NB4 (cell line): ENCODE results near the gene ADAM8.

Source experiments
- DNase-seq: peaks from one replicate; pipeline ENCODE4 v3.0.0; 2010; ENCODE audit warnings: low read depth
- H3K4me3 ChIP-seq: one replicate; pipeline ENCODE4 v1.5.1; 2011; ENCODE audit warnings: mild to moderate bottlenecking, low read depth, low read length, moderate library complexity
- MYC ChIP-seq: IDR thresholded peaks from 2 replicates; pipeline ENCODE4 v1.6.1; 2011; ENCODE audit warnings: low read depth, low read length
- POLR2A ChIP-seq: IDR thresholded peaks from 2 replicates; pipeline ENCODE4 v1.6.1; 2011; ENCODE audit warnings: mild to moderate bottlenecking; ENCODE audit not compliant: insufficient read length; ENCODE audit errors: extremely low read depth
- TF ChIP-seq, protein P1 (sequence below): IDR thresholded peaks from one replicate; pipeline ENCODE4 v1.5.1; 2012; ENCODE audit warnings: low read depth, low read length
- TF ChIP-seq, protein P2 (sequence below): IDR thresholded peaks from 2 replicates; pipeline ENCODE4 v1.6.1; 2011; ENCODE audit warnings: low read depth, low read length

ADAM8 gene

DNA sequence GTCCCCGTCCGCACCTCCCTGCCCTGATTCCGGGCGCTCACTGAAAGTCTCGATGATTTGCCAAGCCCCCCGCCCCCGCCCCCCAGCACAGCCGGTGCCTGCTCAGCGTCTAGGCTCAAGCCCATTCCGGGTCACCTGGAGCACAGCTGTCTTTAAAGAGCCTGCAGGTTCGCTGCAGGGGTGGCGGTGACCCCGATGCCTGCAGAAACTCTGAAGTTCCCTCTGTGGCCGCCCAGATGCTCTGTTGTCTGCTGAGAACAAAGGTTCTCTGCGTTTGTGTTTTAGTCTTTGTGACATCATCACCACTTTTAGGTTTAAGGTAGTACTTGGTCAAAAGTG, 38.2 kb downstream of the ADAM8 start:
- no peak overlapping the region for H3K4me3 ChIP-seq
- TF ChIP-seq, protein P1, sequence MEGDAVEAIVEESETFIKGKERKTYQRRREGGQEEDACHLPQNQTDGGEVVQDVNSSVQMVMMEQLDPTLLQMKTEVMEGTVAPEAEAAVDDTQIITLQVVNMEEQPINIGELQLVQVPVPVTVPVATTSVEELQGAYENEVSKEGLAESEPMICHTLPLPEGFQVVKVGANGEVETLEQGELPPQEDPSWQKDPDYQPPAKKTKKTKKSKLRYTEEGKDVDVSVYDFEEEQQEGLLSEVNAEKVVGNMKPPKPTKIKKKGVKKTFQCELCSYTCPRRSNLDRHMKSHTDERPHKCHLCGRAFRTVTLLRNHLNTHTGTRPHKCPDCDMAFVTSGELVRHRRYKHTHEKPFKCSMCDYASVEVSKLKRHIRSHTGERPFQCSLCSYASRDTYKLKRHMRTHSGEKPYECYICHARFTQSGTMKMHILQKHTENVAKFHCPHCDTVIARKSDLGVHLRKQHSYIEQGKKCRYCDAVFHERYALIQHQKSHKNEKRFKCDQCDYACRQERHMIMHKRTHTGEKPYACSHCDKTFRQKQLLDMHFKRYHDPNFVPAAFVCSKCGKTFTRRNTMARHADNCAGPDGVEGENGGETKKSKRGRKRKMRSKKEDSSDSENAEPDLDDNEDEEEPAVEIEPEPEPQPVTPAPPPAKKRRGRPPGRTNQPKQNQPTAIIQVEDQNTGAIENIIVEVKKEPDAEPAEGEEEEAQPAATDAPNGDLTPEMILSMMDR = no peak
- no peak for TF ChIP-seq POLR2A
- no peak for TF ChIP-seq MYC
- TF ChIP-seq, protein P2, sequence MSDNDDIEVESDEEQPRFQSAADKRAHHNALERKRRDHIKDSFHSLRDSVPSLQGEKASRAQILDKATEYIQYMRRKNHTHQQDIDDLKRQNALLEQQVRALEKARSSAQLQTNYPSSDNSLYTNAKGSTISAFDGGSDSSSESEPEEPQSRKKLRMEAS = no peak
- no peak for DNase-seq

DNA sequence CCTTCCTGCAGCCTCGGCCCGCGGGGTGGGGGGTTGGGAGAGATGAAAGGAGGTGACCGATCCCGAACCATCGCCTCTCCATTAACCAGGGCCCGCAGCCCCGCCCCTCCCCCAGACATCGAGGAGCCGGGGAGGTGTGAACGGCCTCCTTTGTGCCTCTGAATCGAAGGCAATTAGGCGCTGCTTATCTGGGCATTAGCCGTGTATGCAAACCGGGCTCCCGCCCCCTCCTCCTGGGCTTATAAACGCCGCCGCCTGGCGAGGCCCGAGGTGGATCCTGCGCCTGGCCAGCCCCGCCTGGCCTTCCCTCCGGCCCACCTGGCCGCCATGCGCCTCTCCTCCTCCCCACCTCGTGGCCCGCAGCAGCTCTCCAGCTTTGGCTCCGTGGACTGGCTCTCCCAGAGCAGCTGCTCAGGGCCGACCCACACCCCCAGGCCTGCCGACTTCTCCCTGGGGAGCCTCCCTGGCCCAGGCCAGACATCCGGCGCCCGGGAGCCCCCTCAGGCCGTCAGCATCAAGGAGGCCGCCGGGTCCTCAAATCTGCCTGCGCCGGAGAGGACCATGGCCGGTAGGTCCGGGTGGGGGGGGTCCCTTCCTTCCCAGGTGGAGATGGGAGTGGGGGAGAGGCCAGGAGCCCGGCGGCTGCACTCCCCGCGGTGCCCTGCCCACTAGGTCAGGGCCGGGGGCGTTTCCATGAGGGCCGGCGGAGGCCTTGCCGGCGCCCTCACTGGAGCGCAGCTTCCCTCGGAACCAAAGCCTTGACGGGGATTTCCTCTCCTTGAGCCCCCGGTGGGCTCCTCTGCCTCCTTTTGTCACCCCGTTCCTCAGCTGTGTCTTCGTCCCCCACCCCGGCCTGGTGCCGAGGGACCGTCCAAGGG, 38.8 kb downstream of the ADAM8 start, which contains the start of gene VENTX:
TSS of gene VENTX (plus strand) at position 268 of the 878 bp plus-strand sequence. CDS start at position 328, 60 bp downstream.
- no peak for DNase-seq
- no peak for TF ChIP-seq MYC
- TF ChIP-seq, protein P2 = no peak
- TF ChIP-seq, protein P1 = no peak
- no peak for TF ChIP-seq POLR2A
- H3K4me3 ChIP-seq = no peak within 1 kb of the TSS

DNA sequence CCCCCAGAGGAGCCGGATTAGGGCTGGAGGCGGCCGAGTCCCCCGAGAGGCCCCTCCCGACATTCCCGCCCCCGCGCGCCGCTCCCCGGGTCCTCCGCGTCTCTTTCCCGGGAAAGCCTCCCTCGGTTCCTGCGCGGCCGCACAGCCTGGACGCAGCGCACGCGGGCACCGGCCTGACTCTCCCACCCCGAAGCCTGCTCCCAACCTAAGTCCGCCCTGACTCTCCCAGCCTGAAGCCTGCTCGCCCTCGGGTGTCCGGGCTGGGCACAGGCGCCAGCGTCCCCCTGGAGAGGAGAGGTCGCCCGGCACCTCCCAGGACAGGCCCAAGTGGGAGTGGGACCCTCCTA, 39.5 kb downstream of the ADAM8 start:
- H3K4me3 ChIP-seq = no peak overlapping the region
- TF ChIP-seq POLR2A (no peak), MYC (no peak)
- TF ChIP-seq, protein P1 = no peak
- TF ChIP-seq, protein P2 = no peak
- DNase-seq = no peak

DNA sequence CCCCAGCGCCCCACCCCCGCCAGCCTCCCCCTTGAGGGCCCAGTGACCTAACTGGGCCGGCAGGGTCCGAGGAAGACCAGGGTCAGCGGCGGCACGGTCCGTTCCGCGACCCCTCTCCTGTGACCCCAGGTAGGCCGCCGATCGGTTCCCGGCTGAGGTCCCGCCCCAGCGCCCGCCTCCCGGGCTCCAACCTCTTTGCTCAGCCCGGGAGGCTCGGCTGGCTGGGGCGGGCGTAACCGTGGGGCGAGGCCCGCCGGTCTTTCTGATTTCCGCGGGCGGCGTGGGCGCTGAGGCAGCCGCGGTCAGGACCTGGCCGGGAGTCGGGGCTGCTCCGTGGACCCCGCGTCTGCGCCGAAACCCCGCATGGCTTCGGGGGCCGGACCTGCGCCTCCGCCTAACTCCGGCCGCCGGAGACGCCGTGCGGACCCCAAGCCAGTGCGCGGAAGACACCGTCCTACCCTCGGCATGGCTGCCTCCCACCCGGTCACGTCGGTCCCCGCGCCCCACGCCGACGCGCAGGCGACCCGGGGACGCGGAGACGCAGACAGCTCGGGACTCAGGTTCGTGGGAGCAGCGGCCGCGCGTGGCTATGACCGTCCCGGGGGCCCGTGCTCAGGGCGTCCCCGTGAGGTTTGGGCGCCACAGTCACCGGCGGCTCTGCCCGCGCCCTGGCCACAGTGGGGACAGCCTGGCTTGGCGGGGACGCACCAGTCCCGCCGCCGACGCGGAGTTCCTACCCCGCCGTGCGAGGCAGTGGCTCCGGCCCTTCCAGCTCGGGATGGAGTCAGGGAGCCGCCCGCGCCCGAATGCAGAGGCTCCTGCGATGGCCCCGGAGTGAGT, 40.0 kb downstream of the ADAM8 start:
- H3K4me3 ChIP-seq = no peak overlapping the region
- no peak for DNase-seq
- TF ChIP-seq POLR2A (no peak), MYC (no peak)
- TF ChIP-seq, protein P2 = no peak
- TF ChIP-seq, protein P1 = no peak

DNA sequence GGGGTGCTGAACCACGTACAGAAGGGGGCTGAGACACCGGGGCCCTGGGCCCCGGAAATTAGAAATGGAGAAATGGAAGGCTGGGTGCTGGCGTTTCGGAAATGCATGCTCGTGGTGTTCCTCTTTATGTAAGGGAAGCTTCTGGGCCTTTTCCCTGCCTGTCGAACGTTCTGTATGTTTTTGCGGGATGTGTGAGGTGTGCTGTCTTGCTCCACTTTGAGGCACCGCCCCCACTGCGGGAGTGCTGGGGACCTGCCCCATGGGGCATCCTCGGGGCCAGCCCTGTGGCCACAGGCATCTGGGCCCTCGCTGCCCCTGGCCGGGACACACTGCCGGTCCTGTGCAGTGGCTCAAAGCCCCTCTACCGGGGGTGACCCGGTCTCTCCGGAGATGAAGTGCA, 40.7 kb downstream of the ADAM8 start:
- TF ChIP-seq, protein P2 = peak; percentile 43
- TF ChIP-seq MYC (0 out of 2 replicates have a peak, but pooled peaks have one; percentile 28), POLR2A (no peak)
- TF ChIP-seq, protein P1 = no peak
- H3K4me3 ChIP-seq = no peak overlapping the region

More for the DNA sequence above, 40.7 kb downstream of the ADAM8 start:
- DNase-seq = peak; percentile 59
